Measurements from ENCODE around the gene SEPTIN5. TPM values are rescaled to one million over a fixed set of nuclear protein-coding genes. Genes with fewer than 3 reads are reported as not detected.

SEPTIN5 gene
- total RNA-seq, 1 experiment from 2014 or later, result 1.00 TPM

GRCh38 chr22:19671316-19671715 lies 43.0 kb upstream of the SEPTIN5 start:
- no peaks in the 10 kb centered on the region for H3K9me3 Mint-ChIP-seq (ENCODE audit: unreplicated experiment)
- Histone ChIP-seq H3K27me3 (replicated peaks; ENCODE audit: control insufficient read depth, insufficient read depth, low read length) (no peaks in the 10 kb centered on the region), H3K4me1 (no peaks in the 10 kb centered on the region), H3K36me3 (ENCODE audit: control insufficient read depth, insufficient read depth, low read length) (no peaks in the 10 kb centered on the region), H3K4me3 (ENCODE audit: low read depth, low read length) (no peak overlapping the region), H3K9me3 (no peaks in the 10 kb centered on the region)
- ChIA-PET CTCF (no interaction called here), POLR2A (no interaction called here)
- TF ChIP-seq CTCF (IDR thresholded peaks at IDR 0.05; ENCODE audit: insufficient read depth in 1 of 2, low read depth in 1 of 2, low read length in 1 of 2, severe bottlenecking in 1 of 2, unreplicated experiment in 1 of 2), result no peak
- H3K27me3 Mint-ChIP-seq (ENCODE audit: insufficient read depth, unreplicated experiment), result peaks cover 13% of the 10 kb centered on the region
- intact Hi-C loops (cut with micrococcal nuclease; ENCODE audit: unreplicated experiment), result no loop called here
- DNase-seq, result no peak
- no peak overlapping the region for H3K27ac Mint-ChIP-seq (ENCODE audit: unreplicated experiment)
- H3K4me1 Mint-ChIP-seq (ENCODE audit: low read depth, unreplicated experiment), result no peaks in the 10 kb centered on the region
- H3K36me3 Mint-ChIP-seq (ENCODE audit: insufficient read depth, unreplicated experiment), result no peaks in the 10 kb centered on the region
- H3K4me3 Mint-ChIP-seq (ENCODE audit: unreplicated experiment), result no peak overlapping the region
- no TSS peak for BruUV-seq (replicated peaks)

DNA sequence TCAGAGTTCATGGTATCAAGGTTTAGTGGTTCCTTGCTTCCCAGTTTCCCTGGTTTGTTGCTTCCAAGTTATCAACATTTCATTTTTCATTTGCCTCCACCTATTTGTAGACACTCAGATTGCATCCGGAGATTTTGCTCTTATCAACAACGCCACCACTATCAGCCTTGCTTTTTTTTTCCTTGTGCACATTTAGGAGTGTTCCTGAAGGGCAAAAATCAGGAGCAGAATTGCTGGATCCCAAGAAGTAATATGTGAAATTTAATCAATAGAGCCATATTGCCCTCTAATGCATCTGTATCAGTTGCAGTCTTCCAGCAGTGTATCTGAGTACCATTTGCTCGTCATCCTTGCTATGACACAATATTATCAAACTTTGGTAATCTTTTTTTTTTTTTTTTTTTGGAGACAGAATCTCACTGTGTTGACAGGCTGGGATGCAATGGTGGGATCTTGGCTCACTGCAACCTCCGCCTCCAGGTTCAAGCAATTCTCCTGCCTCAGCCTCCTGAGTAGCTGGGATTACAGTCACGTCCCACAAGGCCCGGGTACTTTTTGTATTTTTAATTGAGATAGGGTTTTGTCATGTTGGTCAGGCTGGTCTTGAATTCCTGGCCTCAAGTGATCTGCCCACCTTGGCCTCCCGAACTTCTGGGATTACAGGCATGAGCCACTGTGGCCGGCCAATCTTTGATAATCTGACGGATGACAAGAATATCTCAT lies 42.1 kb upstream of the SEPTIN5 start:
- intact Hi-C loops (cut with micrococcal nuclease; ENCODE audit: unreplicated experiment), result no loop called here
- H3K9me3 ChIP-seq, result no peaks in the 10 kb centered on the region
- H3K4me1 Mint-ChIP-seq (ENCODE audit: low read depth, unreplicated experiment), result no peaks in the 10 kb centered on the region
- H3K36me3 ChIP-seq (ENCODE audit: control insufficient read depth, insufficient read depth, low read length), result no peaks in the 10 kb centered on the region
- peaks cover 10% of the 10 kb centered on the region for H3K27me3 Mint-ChIP-seq (ENCODE audit: insufficient read depth, unreplicated experiment)
- CTCF ChIA-PET, result no interaction called here
- no peak for DNase-seq
- H3K9me3 Mint-ChIP-seq (ENCODE audit: unreplicated experiment), result no peaks in the 10 kb centered on the region
- H3K4me3 ChIP-seq (ENCODE audit: low read depth, low read length), result no peak overlapping the region
- H3K4me3 Mint-ChIP-seq (ENCODE audit: unreplicated experiment), result no peak overlapping the region
- no peak for TF ChIP-seq CTCF (IDR thresholded peaks at IDR 0.05; ENCODE audit: insufficient read depth in 1 of 2, low read depth in 1 of 2, low read length in 1 of 2, severe bottlenecking in 1 of 2, unreplicated experiment in 1 of 2)
- no TSS peak for BruUV-seq (replicated peaks)
- no peaks in the 10 kb centered on the region for H3K4me1 ChIP-seq
- H3K36me3 Mint-ChIP-seq (ENCODE audit: insufficient read depth, unreplicated experiment), result no peaks in the 10 kb centered on the region
- H3K27me3 ChIP-seq (replicated peaks; ENCODE audit: control insufficient read depth, insufficient read depth, low read length), result no peaks in the 10 kb centered on the region
- H3K27ac Mint-ChIP-seq (ENCODE audit: unreplicated experiment), result no peak overlapping the region
- POLR2A ChIA-PET, result no interaction called here

GRCh38 chr22:19673660-19674059 lies 40.6 kb upstream of the SEPTIN5 start:
- H3K36me3 Mint-ChIP-seq (ENCODE audit: insufficient read depth, unreplicated experiment), result no peaks in the 10 kb centered on the region
- Histone ChIP-seq H3K36me3 (ENCODE audit: control insufficient read depth, insufficient read depth, low read length) (no peaks in the 10 kb centered on the region), H3K4me3 (ENCODE audit: low read depth, low read length) (no peak overlapping the region), H3K9me3 (no peaks in the 10 kb centered on the region), H3K27me3 (replicated peaks; ENCODE audit: control insufficient read depth, insufficient read depth, low read length) (no peaks in the 10 kb centered on the region), H3K4me1 (no peaks in the 10 kb centered on the region)
- H3K9me3 Mint-ChIP-seq (ENCODE audit: unreplicated experiment), result no peaks in the 10 kb centered on the region
- H3K4me3 Mint-ChIP-seq (ENCODE audit: unreplicated experiment), result no peak overlapping the region
- intact Hi-C loops (cut with micrococcal nuclease; ENCODE audit: unreplicated experiment), result no loop called here
- H3K4me1 Mint-ChIP-seq (ENCODE audit: low read depth, unreplicated experiment), result no peaks in the 10 kb centered on the region
- peaks cover 8% of the 10 kb centered on the region for H3K27me3 Mint-ChIP-seq (ENCODE audit: insufficient read depth, unreplicated experiment)
- no peak for TF ChIP-seq CTCF (IDR thresholded peaks at IDR 0.05; ENCODE audit: insufficient read depth in 1 of 2, low read depth in 1 of 2, low read length in 1 of 2, severe bottlenecking in 1 of 2, unreplicated experiment in 1 of 2)
- CTCF ChIA-PET, result no interaction called here
- POLR2A ChIA-PET, result no interaction called here
- no peak for DNase-seq
- no TSS peak for BruUV-seq (replicated peaks)
- no peak overlapping the region for H3K27ac Mint-ChIP-seq (ENCODE audit: unreplicated experiment)

All from Caco-2 (cell line).